MM.1S (cell line): ENCODE results near the gene HDAC3.

Source experiments
- CTCF ChIP-seq: fragments of 300-600 bp; sonication (generic); IDR thresholded peaks from 2 replicates; pipeline ENCODE4 v1.5.1; 2016; ENCODE audit warnings: antibody characterized with exemption, low read length, mixed read lengths
- EZH2 ChIP-seq: fragments of 300-600 bp; sonication (generic); optimal IDR thresholded peaks from 2 replicates; pipeline ENCODE3; 2017; ENCODE audit warnings: low read depth, mild to moderate bottlenecking, antibody characterized with exemption, low read length, mixed read lengths
- EZH2phosphoT487 ChIP-seq: fragments of 300-600 bp; sonication (generic); IDR thresholded peaks from 2 replicates; pipeline ENCODE4 v1.6.1; 2018; ENCODE audit warnings: antibody characterized with exemption, low read length

DNA sequence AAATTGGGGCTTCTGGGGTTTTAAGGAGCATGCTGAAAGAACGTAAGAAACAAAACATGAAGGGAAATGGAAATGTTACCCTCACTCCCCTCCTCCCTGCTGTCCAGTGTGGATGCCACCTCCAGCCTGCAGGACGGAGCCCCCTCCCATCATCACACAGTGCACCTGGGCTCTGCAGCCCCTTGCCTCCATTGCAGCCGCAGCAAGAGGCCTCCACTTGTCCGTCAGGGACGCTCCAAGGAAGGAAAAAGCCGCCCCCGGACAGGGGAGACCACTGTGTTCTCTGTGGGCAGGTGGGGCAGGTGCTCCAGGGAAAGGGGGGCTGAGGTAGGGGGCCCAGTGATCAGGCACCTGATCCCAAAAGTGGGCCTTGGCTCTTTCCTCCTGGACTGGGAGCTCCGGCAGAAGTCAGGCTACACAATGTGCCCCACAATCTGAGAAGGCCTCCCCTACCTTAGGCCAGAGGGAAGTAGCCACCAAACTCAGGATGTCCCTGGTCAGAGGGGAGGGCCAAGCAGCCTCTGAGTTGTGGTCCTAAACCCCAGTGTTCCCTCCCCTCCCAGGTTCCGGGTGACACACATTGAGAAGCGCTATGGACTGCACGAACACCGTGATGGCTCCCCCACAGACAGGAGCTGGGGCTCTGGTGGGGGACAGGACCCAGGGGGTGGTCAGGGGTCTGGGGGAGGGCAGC lies 2.9 kb upstream of the HDAC3 start:
- no peak for TF ChIP-seq CTCF
- TF ChIP-seq EZH2, result no peak
- TF ChIP-seq EZH2phosphoT487, result no peak
